SH-SY5Y (cell line): ENCODE results near the gene CDC27.

Experiments
- GATA2 ChIP-seq: IDR thresholded peaks from 2 replicates; pipeline ENCODE4 v1.6.1; 2011; ENCODE audit warnings: mild to moderate bottlenecking, low read depth, low read length
- GATA3 ChIP-seq: IDR thresholded peaks from 2 replicates; pipeline ENCODE4 v1.6.1; 2011; ENCODE audit warnings: low read depth, mild to moderate bottlenecking, low read length, moderate library complexity

Gene CDC27

GRCh38 chr17:47119746-47120520 lies 69.2 kb downstream of the CDC27 start:
- TF ChIP-seq GATA2 = no peak
- no peak for TF ChIP-seq GATA3

GRCh38 chr17:47117386-47117785 lies 71.7 kb downstream of the CDC27 start:
- TF ChIP-seq GATA2 = no peak
- TF ChIP-seq GATA3 = no peak

- TF ChIP-seq GATA2 (no peak), GATA3 (no peak)
Measured at GRCh38 chr17:47106130-47106529, 83.0 kb downstream of the CDC27 start.

- TF ChIP-seq GATA3 (no peak), GATA2 (no peak)
Measured at GRCh38 chr17:47102914-47103313, 86.2 kb downstream of the CDC27 start.

- TF ChIP-seq GATA2 (no peak), GATA3 (no peak)
Measured at GRCh38 chr17:47099987-47100711, 88.9 kb downstream of the CDC27 start.

- TF ChIP-seq GATA2 (no peak), GATA3 (no peak)
Measured at GRCh38 chr17:47099451-47099986, 89.6 kb downstream of the CDC27 start.

GRCh38 chr17:47096343-47096742 lies 92.8 kb downstream of the CDC27 start:
- TF ChIP-seq GATA2 = no peak
- TF ChIP-seq GATA3 = no peak

- TF ChIP-seq GATA2 (no peak), GATA3 (no peak)
Measured at GRCh38 chr17:47095268-47095667, 93.8 kb downstream of the CDC27 start.

- no peak for TF ChIP-seq GATA2
- no peak for TF ChIP-seq GATA3
Measured at GRCh38 chr17:47087093-47087492, 102.0 kb downstream of the CDC27 start.

- TF ChIP-seq GATA2 (no peak), GATA3 (no peak)
Measured at GRCh38 chr17:47085736-47086135, 103.4 kb downstream of the CDC27 start.

- TF ChIP-seq GATA3 (no peak), GATA2 (no peak)
Measured at GRCh38 chr17:47078801-47079200, 110.3 kb downstream of the CDC27 start.

- TF ChIP-seq GATA3 (no peak), GATA2 (no peak)
Measured at GRCh38 chr17:47077576-47077975, 111.5 kb downstream of the CDC27 start.

GRCh38 chr17:47076171-47076570 lies 112.9 kb downstream of the CDC27 start:
- no peak for TF ChIP-seq GATA2
- no peak for TF ChIP-seq GATA3

- TF ChIP-seq GATA2 (no peak), GATA3 (no peak)
Measured at GRCh38 chr17:47072886-47073285, 116.2 kb downstream of the CDC27 start.
